Activated CD4-positive, alpha-beta T cell treated with anti-CD3 and anti-CD28 coated beads, Interleukin-2, amount 10 ng/mL, durations not matched to agents 7 days and 5 days (primary cell): Measurements from ENCODE around the gene SLCO3A1. TPM values are rescaled to one million over a fixed set of nuclear protein-coding genes. Genes with fewer than 3 reads are reported as not detected.

Experiments used
- CTCF ChIA-PET: fragments of 350-600 bp; sonication (Branson Sonifier 250); formaldehyde crosslinking; loops from one replicate; lab custom pipeline; 2021; ENCODE audit warnings: antibody characterized with exemption; lab: Charles Lee
- POLR2A ChIA-PET: fragments of 350-600 bp; sonication (Branson Sonifier 250); formaldehyde crosslinking; loops from one replicate; lab custom pipeline; 2021; ENCODE audit warnings: antibody characterized with exemption; lab: Charles Lee
- DNase-seq: peaks from one replicate; pipeline ENCODE4 v3.0.0-alpha.2; 2020
- H3K27ac Mint-ChIP-seq: one replicate; pipeline ENCODE4 v1.8.0; 2021; ENCODE audit warnings: mild to moderate bottlenecking, moderate library complexity, mixed read lengths
- H3K27me3 Mint-ChIP-seq: one replicate; pipeline ENCODE4 v1.8.0; 2021; ENCODE audit warnings: mixed read lengths
- H3K36me3 Mint-ChIP-seq: one replicate; pipeline ENCODE4 v1.8.0; 2021; ENCODE audit warnings: low read depth, mixed read lengths
- H3K4me1 Mint-ChIP-seq: one replicate; pipeline ENCODE4 v1.8.0; 2021; ENCODE audit warnings: mixed read lengths
- H3K4me3 Mint-ChIP-seq: one replicate; pipeline ENCODE4 v1.8.0; 2021; ENCODE audit warnings: mild to moderate bottlenecking, moderate library complexity, mixed read lengths
- H3K9me3 Mint-ChIP-seq: one replicate; pipeline ENCODE4 v1.8.0; 2021; ENCODE audit warnings: mixed read lengths
- total RNA-seq, 2 experiments: library from RNA; stranded (reverse); gene quantifications; one replicate each; pipeline ENCODE4 v1.2.3, GENCODE V29; 2021

SLCO3A1 gene
- total RNA-seq, 2 experiments from 2014 or later: 41.8 to 46.8 TPM

- Mint-ChIP-seq H3K27ac (no peak overlapping the region), H3K27me3 (no peaks in the 10 kb centered on the region), H3K36me3 (peaks cover under 1% of the 10 kb centered on the region), H3K9me3 (no peaks in the 10 kb centered on the region), H3K4me3 (no peak overlapping the region), H3K4me1 (peaks cover 22% of the 10 kb centered on the region)
- POLR2A ChIA-PET: interaction anchor here (0.6 kb wide), 1 partner anchor 20 kb away, joined by 4 read pairs; no protein-coding TSS in a partner anchor
- no peak for DNase-seq
- CTCF ChIA-PET: no interaction called here
These were observed 68.3 kb downstream of the SLCO3A1 start for GRCh38 chr15:91921843-91922198.

GRCh38 chr15:91922646-91923547 lies 69.4 kb downstream of the SLCO3A1 start:
- no peaks in the 10 kb centered on the region for H3K36me3 Mint-ChIP-seq
- ChIA-PET CTCF (no interaction called here), POLR2A (interaction anchor here (0.6 kb wide), 1 partner anchor 21 kb away, joined by 4 read pairs; no protein-coding TSS in a partner anchor)
- H3K4me3 Mint-ChIP-seq: no peak overlapping the region
- H3K4me1 Mint-ChIP-seq: peaks cover 23% of the 10 kb centered on the region
- DNase-seq: no peak
- H3K27me3 Mint-ChIP-seq: no peaks in the 10 kb centered on the region
- no peaks in the 10 kb centered on the region for H3K9me3 Mint-ChIP-seq
- H3K27ac Mint-ChIP-seq: no peak overlapping the region

DNA sequence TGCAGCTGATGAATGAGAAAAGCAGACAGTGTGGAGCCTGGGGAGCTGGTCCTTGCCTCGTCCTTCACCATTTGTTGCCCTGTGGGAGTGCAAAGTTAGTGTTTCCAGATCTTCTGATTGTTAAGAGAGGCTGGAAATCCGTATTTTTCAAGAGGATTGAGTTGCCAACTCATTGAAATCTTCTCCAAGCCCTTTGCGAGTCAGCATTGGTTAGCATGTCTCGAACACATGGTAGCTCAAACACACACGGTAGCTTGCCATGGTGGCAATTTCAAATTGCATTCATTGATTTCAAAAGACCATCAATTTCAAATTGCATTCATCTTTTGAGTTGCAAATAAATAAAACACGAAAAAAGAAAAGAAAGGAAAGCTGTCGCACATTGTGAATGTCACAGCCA lies 70.7 kb downstream of the SLCO3A1 start:
- DNase-seq: no peak
- no peaks in the 10 kb centered on the region for H3K9me3 Mint-ChIP-seq
- POLR2A ChIA-PET: no interaction called here
- CTCF ChIA-PET: no interaction called here
- peaks cover 23% of the 10 kb centered on the region for H3K4me1 Mint-ChIP-seq
- no peak overlapping the region for H3K4me3 Mint-ChIP-seq
- no peaks in the 10 kb centered on the region for H3K27me3 Mint-ChIP-seq
- no peaks in the 10 kb centered on the region for H3K36me3 Mint-ChIP-seq
- no peak overlapping the region for H3K27ac Mint-ChIP-seq

DNA sequence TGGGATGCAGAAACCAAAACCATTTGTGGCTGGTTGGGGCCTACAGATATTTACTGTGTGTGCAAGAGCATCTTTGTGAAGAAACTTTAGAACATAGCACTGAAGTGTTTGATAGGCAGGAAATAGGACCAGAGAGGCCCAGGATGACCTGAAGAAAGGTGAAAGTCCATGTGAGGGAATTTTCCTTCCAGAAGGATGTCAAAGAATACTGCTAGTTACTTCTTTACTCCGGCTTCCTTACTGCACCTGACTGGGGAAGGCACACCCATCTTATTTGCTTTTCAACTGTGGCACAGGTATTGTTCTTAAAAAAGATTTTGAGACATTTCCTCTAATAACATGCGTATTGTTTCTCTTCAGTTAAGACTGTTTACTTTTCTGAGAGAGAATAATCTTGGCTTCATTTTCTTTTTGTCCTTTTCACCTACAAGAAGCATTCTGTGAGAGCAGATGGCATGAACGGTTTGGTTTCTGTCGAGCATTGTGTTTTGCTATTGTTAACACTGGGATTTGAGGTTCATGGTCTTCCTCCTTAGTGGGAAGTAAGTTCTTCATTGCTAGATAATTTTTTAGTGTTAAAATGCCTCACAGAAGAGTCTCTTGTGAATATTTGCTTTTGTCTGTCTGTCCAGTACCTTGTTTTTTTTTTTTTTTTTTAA lies 71.5 kb downstream of the SLCO3A1 start:
- Mint-ChIP-seq H3K27me3 (no peaks in the 10 kb centered on the region), H3K27ac (no peak overlapping the region)
- DNase-seq: no peak

DNA sequence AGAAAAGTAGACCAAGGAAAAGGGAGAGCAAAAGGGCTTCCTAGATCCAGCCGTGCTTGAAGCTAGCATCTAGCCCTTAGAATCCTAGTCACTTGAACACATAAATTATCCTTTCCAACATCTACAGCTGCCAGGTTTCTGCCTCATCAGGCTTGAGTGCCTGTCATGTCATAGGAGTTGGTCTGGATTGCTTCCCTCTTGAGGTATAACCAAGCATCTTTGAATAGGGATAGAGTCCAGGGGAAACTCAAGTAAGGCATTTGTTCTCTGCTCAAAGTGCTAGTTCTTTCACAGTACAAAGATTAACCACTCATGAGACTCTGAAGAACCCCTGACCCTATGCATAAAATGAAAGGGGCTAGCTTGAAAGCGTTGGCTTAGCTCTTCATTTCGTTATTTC lies 72.3 kb downstream of the SLCO3A1 start:
- ChIA-PET CTCF (interaction anchor here (1.0 kb wide), 1 partner anchor 10 kb away, joined by 3 read pairs; no protein-coding TSS in a partner anchor), POLR2A (no interaction called here)

More for the DNA sequence above, 71.5 kb downstream of the SLCO3A1 start:
- CTCF ChIA-PET: no interaction called here
- POLR2A ChIA-PET: no interaction called here
- H3K36me3 Mint-ChIP-seq: no peaks in the 10 kb centered on the region
- no peaks in the 10 kb centered on the region for H3K9me3 Mint-ChIP-seq
- peaks cover 23% of the 10 kb centered on the region for H3K4me1 Mint-ChIP-seq
- no peak overlapping the region for H3K4me3 Mint-ChIP-seq

GRCh38 chr15:91926908-91927270 lies 73.4 kb downstream of the SLCO3A1 start:
- no peaks in the 10 kb centered on the region for H3K36me3 Mint-ChIP-seq
- H3K4me1 Mint-ChIP-seq: peaks cover 6% of the 10 kb centered on the region
- H3K9me3 Mint-ChIP-seq: no peaks in the 10 kb centered on the region
- H3K4me3 Mint-ChIP-seq: no peak overlapping the region
- DNase-seq: no peak
- no peak overlapping the region for H3K27ac Mint-ChIP-seq
- no peaks in the 10 kb centered on the region for H3K27me3 Mint-ChIP-seq
- ChIA-PET CTCF (interaction anchor here (0.6 kb wide), 1 partner anchor 42 kb away, joined by 3 read pairs; no protein-coding TSS in a partner anchor), POLR2A (no interaction called here)

More for the DNA sequence above, 72.3 kb downstream of the SLCO3A1 start:
- no peaks in the 10 kb centered on the region for H3K9me3 Mint-ChIP-seq
- no peak overlapping the region for H3K4me3 Mint-ChIP-seq
- no peak overlapping the region for H3K27ac Mint-ChIP-seq
- no peak for DNase-seq
- no peaks in the 10 kb centered on the region for H3K36me3 Mint-ChIP-seq
- peaks cover 15% of the 10 kb centered on the region for H3K4me1 Mint-ChIP-seq
- H3K27me3 Mint-ChIP-seq: no peaks in the 10 kb centered on the region

DNA sequence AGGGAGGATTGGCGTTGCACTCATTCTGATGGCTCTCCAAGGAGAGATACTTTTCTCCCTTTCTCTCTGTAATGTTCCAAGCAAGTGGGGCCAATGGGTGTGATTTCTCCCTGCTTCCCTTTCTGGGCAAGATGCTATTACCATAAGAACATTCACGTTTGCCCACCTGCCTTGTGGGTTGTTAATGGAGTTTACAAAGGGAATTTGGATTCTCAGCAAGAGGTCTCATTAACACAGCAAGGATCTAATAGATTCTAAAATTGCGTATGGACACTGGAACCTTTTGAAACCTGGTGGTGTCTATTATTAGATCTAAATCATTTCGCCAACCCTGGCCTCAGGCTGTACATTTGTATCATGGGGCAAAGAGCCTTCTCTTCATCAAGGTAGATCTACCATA lies 74.1 kb downstream of the SLCO3A1 start:
- Mint-ChIP-seq H3K4me3 (no peak overlapping the region), H3K36me3 (peaks cover 3% of the 10 kb centered on the region), H3K4me1 (peaks cover 6% of the 10 kb centered on the region), H3K27ac (no peak overlapping the region), H3K9me3 (no peaks in the 10 kb centered on the region), H3K27me3 (no peaks in the 10 kb centered on the region)
- no peak for DNase-seq
- ChIA-PET CTCF (no interaction called here), POLR2A (no interaction called here)

GRCh38 chr15:91928675-91929074 lies 75.2 kb downstream of the SLCO3A1 start:
- H3K36me3 Mint-ChIP-seq: peaks cover 3% of the 10 kb centered on the region
- H3K27ac Mint-ChIP-seq: no peak overlapping the region
- CTCF ChIA-PET: no interaction called here
- peaks cover 6% of the 10 kb centered on the region for H3K4me1 Mint-ChIP-seq
- POLR2A ChIA-PET: interaction anchor here (0.5 kb wide), 1 partner anchor 834 kb away, joined by 3 read pairs; no protein-coding TSS in a partner anchor
- no peaks in the 10 kb centered on the region for H3K27me3 Mint-ChIP-seq
- H3K4me3 Mint-ChIP-seq: no peak overlapping the region
- no peaks in the 10 kb centered on the region for H3K9me3 Mint-ChIP-seq
- DNase-seq: no peak

GRCh38 chr15:91929509-91929908 lies 76.0 kb downstream of the SLCO3A1 start:
- H3K27ac Mint-ChIP-seq: no peak overlapping the region
- CTCF ChIA-PET: no interaction called here

GRCh38 chr15:91930092-91930491 lies 76.6 kb downstream of the SLCO3A1 start:
- CTCF ChIA-PET: interaction anchor here (1.8 kb wide), 1 partner anchor 10 kb away, joined by 3 read pairs; no protein-coding TSS in a partner anchor
- Mint-ChIP-seq H3K27me3 (no peaks in the 10 kb centered on the region), H3K9me3 (no peaks in the 10 kb centered on the region), H3K27ac (no peak overlapping the region), H3K36me3 (peaks cover 3% of the 10 kb centered on the region), H3K4me3 (no peak overlapping the region), H3K4me1 (peaks cover 7% of the 10 kb centered on the region)
- no peak for DNase-seq
- POLR2A ChIA-PET: no interaction called here

More at GRCh38 chr15:91929509-91929908, 76.0 kb downstream of the SLCO3A1 start:
- H3K36me3 Mint-ChIP-seq: peaks cover 3% of the 10 kb centered on the region
- H3K4me3 Mint-ChIP-seq: no peak overlapping the region
- DNase-seq: no peak
- H3K4me1 Mint-ChIP-seq: peaks cover 6% of the 10 kb centered on the region
- H3K9me3 Mint-ChIP-seq: no peaks in the 10 kb centered on the region
- POLR2A ChIA-PET: no interaction called here
- no peaks in the 10 kb centered on the region for H3K27me3 Mint-ChIP-seq

DNA sequence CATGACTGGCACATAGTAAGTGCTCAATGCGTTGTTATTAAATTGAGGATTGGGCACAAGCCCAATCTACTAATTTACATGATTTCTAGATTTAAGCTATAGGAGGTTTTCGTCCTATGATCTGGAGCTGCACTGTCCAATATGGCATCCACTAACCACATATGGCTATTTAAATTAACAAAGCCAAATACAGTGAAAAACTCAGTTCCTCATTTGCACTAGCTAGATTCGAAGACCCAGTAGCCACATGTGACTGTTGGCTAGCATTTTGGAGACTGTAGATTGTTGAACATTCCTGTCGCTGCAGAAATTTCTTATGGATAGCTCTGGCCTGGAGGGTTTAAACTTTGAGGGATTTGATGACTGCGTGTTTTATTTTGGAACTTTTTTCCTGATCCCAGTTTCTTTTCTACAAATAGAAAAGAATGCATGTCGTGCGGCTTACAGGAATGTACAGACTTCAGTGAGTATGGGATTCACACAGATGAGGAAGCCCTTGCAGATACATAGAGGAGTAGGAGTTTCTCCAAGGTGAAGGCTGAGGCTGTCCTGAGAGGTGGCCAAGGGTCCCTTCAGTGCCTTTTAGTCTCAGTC lies 82.8 kb downstream of the SLCO3A1 start:
- no peaks in the 10 kb centered on the region for H3K27me3 Mint-ChIP-seq
- H3K36me3 Mint-ChIP-seq: peaks cover 3% of the 10 kb centered on the region
- ChIA-PET CTCF (interaction anchor here (0.9 kb wide), 1 partner anchor 10 kb away, joined by 3 read pairs; no protein-coding TSS in a partner anchor), POLR2A (no interaction called here)
- H3K4me3 Mint-ChIP-seq: no peak overlapping the region
- no peaks in the 10 kb centered on the region for H3K9me3 Mint-ChIP-seq
- no peak overlapping the region for H3K27ac Mint-ChIP-seq
- no peak for DNase-seq
- H3K4me1 Mint-ChIP-seq: peaks cover 28% of the 10 kb centered on the region

DNA sequence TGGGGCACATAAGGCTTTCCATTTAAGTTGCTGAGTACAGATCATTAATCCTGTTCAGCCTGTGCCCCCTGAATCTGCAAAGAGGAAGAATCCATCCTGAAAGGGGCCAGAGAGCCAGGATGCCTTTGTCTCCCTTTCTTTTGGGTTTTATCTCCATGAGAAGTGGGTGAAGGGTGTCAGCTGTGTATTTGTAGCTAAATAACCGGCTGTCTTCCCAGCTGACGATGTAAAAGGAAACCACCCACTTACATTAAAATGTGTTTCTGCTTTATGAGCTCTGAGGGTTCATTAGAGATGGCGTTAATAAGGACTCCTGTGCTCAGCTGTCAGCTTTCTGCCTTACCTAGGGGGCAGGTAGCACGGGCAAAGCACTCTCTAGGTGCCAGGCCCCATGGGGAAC lies 83.4 kb downstream of the SLCO3A1 start:
- ChIA-PET POLR2A (no interaction called here), CTCF (no interaction called here)
- Mint-ChIP-seq H3K27me3 (no peaks in the 10 kb centered on the region), H3K36me3 (peaks cover 3% of the 10 kb centered on the region), H3K4me3 (no peak overlapping the region), H3K27ac (no peak overlapping the region), H3K4me1 (peaks cover 35% of the 10 kb centered on the region), H3K9me3 (no peaks in the 10 kb centered on the region)
- DNase-seq: no peak
